IMR-90 (cell line): ENCODE results near the gene SYT2. TPM values are rescaled to one million over a fixed set of nuclear protein-coding genes. Genes with fewer than 3 reads are reported as not detected.

ENCODE experiments used
- ATAC-seq: fragments of 200-7000 bp; cut with Tn5 transposase; 2 replicates; pipeline ENCODE4 v1.9.1; 2020; ENCODE audit warnings: low read depth, mild to moderate bottlenecking, moderate library complexity
- BruUV-seq: library from RNA; stranded (reverse); fragments of 400-500 nt; replicated peaks from 2 replicates; lab custom pipeline; 2021; lab: Mats Ljungman, UMichigan
- CTCF ChIA-PET: fragments of 300-600 bp; formaldehyde crosslinking; extraction: SDS; loops from one replicate; lab custom pipeline; 2021; ENCODE audit warnings: antibody characterized with exemption; lab: Yijun Ruan, JAX
- POLR2A ChIA-PET: fragments of 300-600 bp; sonication (Branson Sonifier 250); formaldehyde crosslinking; loops from one replicate; lab custom pipeline; 2022; ENCODE audit warnings: antibody characterized with exemption; ENCODE audit not compliant: unreplicated experiment; lab: Charles Lee
- DNase-seq: peaks from one replicate; pipeline ENCODE4 v3.0.0; 2013
- H2AFZ ChIP-seq: replicated peaks from 2 replicates; pipeline ENCODE3; 2013; ENCODE audit warnings: low read length, mild to moderate bottlenecking; ENCODE audit not compliant: poor library complexity
- H2AK5ac ChIP-seq: 2 replicates; pipeline ENCODE4 v1.6.1; 2013; ENCODE audit warnings: low read depth, low read length, inconsistent platforms
- H2AK9ac ChIP-seq: replicated peaks from 2 replicates; pipeline ENCODE3; 2013; ENCODE audit warnings: mild to moderate bottlenecking, low read depth, low read length, moderate library complexity; ENCODE audit not compliant: poor library complexity
- H2BK120ac ChIP-seq: 2 replicates; pipeline ENCODE4 v1.6.1; 2013; ENCODE audit warnings: low read depth, low read length, inconsistent platforms
- H2BK15ac ChIP-seq: 3 replicates; pipeline ENCODE4 v1.6.1; 2013; ENCODE audit warnings: low read depth, low read length, inconsistent platforms
- H2BK20ac ChIP-seq: 2 replicates; pipeline ENCODE4 v1.6.1; 2013; ENCODE audit warnings: low read depth, mild to moderate bottlenecking, inconsistent platforms, low read length, moderate library complexity
- H2BK5ac ChIP-seq: 2 replicates; pipeline ENCODE4 v1.6.1; 2013; ENCODE audit warnings: mild to moderate bottlenecking, low read depth, low read length, inconsistent platforms; ENCODE audit not compliant: poor library complexity, severe bottlenecking
- H3K14ac ChIP-seq: replicated peaks from 2 replicates; pipeline ENCODE4 v1.6.1; 2013; ENCODE audit warnings: low read depth, low read length, inconsistent platforms
- H3K18ac ChIP-seq: 2 replicates; pipeline ENCODE4 v1.6.1; 2013; ENCODE audit warnings: low read depth, low read length, control low read depth
- H3K23ac ChIP-seq: 2 replicates; pipeline ENCODE4 v1.6.1; 2013; ENCODE audit warnings: low read depth, low read length, inconsistent platforms
- H3K27ac ChIP-seq: 2 replicates; pipeline ENCODE4 v1.5.1; 2013; ENCODE audit warnings: mild to moderate bottlenecking, control low read depth, low read length; ENCODE audit not compliant: insufficient read depth
- H3K27me3 ChIP-seq: 2 replicates; pipeline ENCODE4 v1.6.1; 2013; ENCODE audit warnings: low read length; ENCODE audit not compliant: control insufficient read depth, insufficient read depth
- H3K36me3 ChIP-seq: 2 replicates; pipeline ENCODE4 v1.6.1; 2013; ENCODE audit warnings: low read length, mixed read lengths; ENCODE audit not compliant: control insufficient read depth, insufficient read depth
- H3K4ac ChIP-seq: 2 replicates; pipeline ENCODE4 v1.6.1; 2013; ENCODE audit warnings: low read depth, low read length, inconsistent platforms
- H3K4me1 ChIP-seq: 2 replicates; pipeline ENCODE4 v1.6.1; 2013; ENCODE audit warnings: low read length, mixed read lengths; ENCODE audit not compliant: control insufficient read depth, insufficient read depth
- H3K4me2 ChIP-seq: 2 replicates; pipeline ENCODE4 v1.6.1; 2013; ENCODE audit warnings: low read depth, mild to moderate bottlenecking, control low read depth, low read length, moderate library complexity
- H3K4me3 ChIP-seq: 2 replicates; pipeline ENCODE4 v1.5.1; 2013; ENCODE audit warnings: low read depth, mild to moderate bottlenecking, control low read depth, low read length, moderate library complexity; ENCODE audit not compliant: insufficient read depth
- H3K56ac ChIP-seq: 2 replicates; pipeline ENCODE4 v1.6.1; 2013; ENCODE audit warnings: low read length, inconsistent platforms; ENCODE audit not compliant: insufficient read depth; ENCODE audit errors: extremely low read depth
- H3K79me1 ChIP-seq, 2 experiments: 2 replicates each; pipeline ENCODE4 v1.6.1; 2013; ENCODE audit warnings: low read length in 2 of 2, inconsistent platforms in 1 of 2, low read depth in 1 of 2
- H3K9ac ChIP-seq: 2 replicates; pipeline ENCODE4 v1.6.1; 2013; ENCODE audit warnings: low read depth, low read length, control low read depth
- H3K9me1 ChIP-seq: 2 replicates; pipeline ENCODE4 v1.6.1; 2013; ENCODE audit warnings: low read length, inconsistent platforms; ENCODE audit not compliant: insufficient read depth
- H3K9me3 ChIP-seq: 2 replicates; pipeline ENCODE4 v1.6.1; 2013; ENCODE audit warnings: low read length; ENCODE audit not compliant: control insufficient read depth, insufficient read depth
- H4K20me1 ChIP-seq: 2 replicates; pipeline ENCODE4 v1.6.1; 2013; ENCODE audit warnings: low read length, inconsistent platforms; ENCODE audit not compliant: insufficient read depth
- H4K5ac ChIP-seq: 2 replicates; pipeline ENCODE4 v1.6.1; 2013; ENCODE audit warnings: mild to moderate bottlenecking, low read depth, low read length, control low read depth
- H4K8ac ChIP-seq, 2 experiments: 2 replicates each; pipeline ENCODE4 v1.6.1; 2013; ENCODE audit warnings: low read depth in 2 of 2, low read length in 2 of 2, control low read depth in 1 of 2, inconsistent platforms in 1 of 2
- H4K91ac ChIP-seq: 2 replicates; pipeline ENCODE4 v1.6.1; 2013; ENCODE audit warnings: low read depth, low read length, inconsistent platforms; ENCODE audit not compliant: insufficient read depth
- BHLHE40 ChIP-seq: fragments of 150-350 bp; IDR thresholded peaks from 2 replicates; pipeline ENCODE4 v1.6.1; 2016; ENCODE audit warnings: mild to moderate bottlenecking, low read depth, low read length
- CEBPB ChIP-seq: IDR thresholded peaks from 2 replicates; pipeline ENCODE4 v1.6.1; 2012; ENCODE audit warnings: low read depth, low read length, improper control_type of control experiment
- CHD1 ChIP-seq: IDR thresholded peaks from 2 replicates; pipeline ENCODE4 v1.6.1; 2012; ENCODE audit warnings: low read depth, low read length, improper control_type of control experiment
- ELK1 ChIP-seq: fragments of 150-350 bp; IDR thresholded peaks from 2 replicates; pipeline ENCODE4 v1.6.1; 2016; ENCODE audit warnings: low read depth, mild to moderate bottlenecking, low read length, moderate library complexity, borderline replicate concordance
- FOS ChIP-seq: fragments of 150-350 bp; IDR thresholded peaks from 2 replicates; pipeline ENCODE4 v1.6.1; 2016; ENCODE audit warnings: low read depth, low read length
- MAFK ChIP-seq: IDR thresholded peaks from 2 replicates; pipeline ENCODE4 v1.6.1; 2012; ENCODE audit warnings: low read depth, low read length, improper control_type of control experiment
- MAZ ChIP-seq: IDR thresholded peaks from 2 replicates; pipeline ENCODE4 v1.6.1; 2012; ENCODE audit warnings: low read depth, mild to moderate bottlenecking, low read length, improper control_type of control experiment, moderate library complexity, borderline replicate concordance
- MXI1 ChIP-seq: IDR thresholded peaks from 2 replicates; pipeline ENCODE4 v1.6.1; 2012; ENCODE audit warnings: low read depth, mild to moderate bottlenecking, low read length, moderate library complexity, borderline replicate concordance
- NFE2L2 ChIP-seq: fragments of 150-350 bp; IDR thresholded peaks from 2 replicates; pipeline ENCODE4 v1.6.1; 2016; ENCODE audit warnings: low read depth, mild to moderate bottlenecking, low read length
- POLR2A ChIP-seq: IDR thresholded peaks from 2 replicates; pipeline ENCODE4 v1.6.1; 2012; ENCODE audit warnings: mild to moderate bottlenecking, low read depth, low read length
- RAD21 ChIP-seq: IDR thresholded peaks from 2 replicates; pipeline ENCODE4 v1.6.1; 2012; ENCODE audit warnings: low read length, improper control_type of control experiment
- RCOR1 ChIP-seq: IDR thresholded peaks from 2 replicates; pipeline ENCODE4 v1.6.1; 2012; ENCODE audit warnings: mild to moderate bottlenecking, low read length, improper control_type of control experiment; ENCODE audit not compliant: insufficient replicate concordance
- RFX5 ChIP-seq: IDR thresholded peaks from 2 replicates; pipeline ENCODE4 v1.8.0; 2012; ENCODE audit warnings: low read depth, mild to moderate bottlenecking, low read length, moderate library complexity
- SMC3 ChIP-seq: fragments of 150-350 bp; IDR thresholded peaks from 2 replicates; pipeline ENCODE4 v1.6.1; 2016; ENCODE audit warnings: low read depth, mild to moderate bottlenecking, antibody characterized with exemption, low read length, moderate library complexity
- USF2 ChIP-seq: fragments of 150-350 bp; IDR thresholded peaks from 2 replicates; pipeline ENCODE4 v1.6.1; 2017; ENCODE audit warnings: mild to moderate bottlenecking, antibody characterized with exemption, low read length, low read depth
- WGBS, 2 experiments: methylation state at CpG; one replicate each; pipeline versions ENCODE4 v1.1.5 to v1.1.7; 2013; ENCODE audit warnings: missing lambda C conversion rate in 2 of 2; ENCODE audit not compliant: insufficient read length in 1 of 2; ENCODE audit errors: extremely low coverage in 2 of 2; 5-methylcytosine and 5-hydroxymethylcytosine counted together
- dilution Hi-C: fragments of 300-500 bp; cut with HindIII; formaldehyde crosslinking; loops from one replicate; pipeline ENCODE4 v1.14.3; 2018; ENCODE audit warnings: low sequenced_read_pairs; ENCODE audit not compliant: unreplicated experiment
- in situ Hi-C: fragments of 300-500 bp; cut with MboI; formaldehyde crosslinking; loops from 3 replicates; pipeline ENCODE4 v1.14.3; 2019; ENCODE audit warnings: low sequenced_read_pairs, inconsistent platforms, mixed read lengths
- intact Hi-C: fragments of 100-400 bp; cut with micrococcal nuclease; formaldehyde crosslinking; loops from 2 replicates; pipeline ENCODE4 v1.10.0; 2022
- polyA plus RNA-seq, 3 experiments: library from polyadenylated mRNA; depleted of rRNA; stranded (reverse); fragments of >200 nt; gene quantifications; 2 replicates each; pipeline ENCODE4 v1.2.3, GENCODE V29; 2012; ENCODE audit warnings: low replicate concordance in 1 of 3
- total RNA-seq: library from RNA; depleted of rRNA; stranded (reverse); fragments of >200 nt; gene quantifications from 2 replicates; pipeline ENCODE4 v1.2.3, GENCODE V29; 2012
- TF ChIP-seq, protein P1 (sequence below): conservative IDR thresholded peaks from 2 replicates; pipeline ENCODE4 v1.5.1; 2012; ENCODE audit warnings: mild to moderate bottlenecking, low read depth, low read length, improper control_type of control experiment

Gene SYT2
- total and polyA plus RNA-seq, 2 of the 4 experiments (the other 2 are of a cell fraction): under 0.01 TPM

- H2AFZ ChIP-seq: no peak overlapping the region
- H3K23ac ChIP-seq: peak overlapping the region; percentile 33
- BruUV-seq: no TSS peak
- H2BK120ac ChIP-seq: peak overlapping the region; percentile 90
- peaks cover 28% of the 10 kb centered on the region for H3K4me1 ChIP-seq
- H4K8ac ChIP-seq: peak overlapping the region in 1 of 2 experiments; percentile 74; a peak in 2 of 4 replicates
- H4K20me1 ChIP-seq: no peaks in the 10 kb centered on the region
- no peak overlapping the region for H3K9ac ChIP-seq
- in situ Hi-C loops (loop anchor here (10.0 kb wide), 1 partner anchor 272 kb away; the partner anchor contains the start of genes PPP1R12B and UBE2T), dilution Hi-C loops (no loop called here), intact Hi-C loops (no loop called here)
- H3K56ac ChIP-seq: no peak overlapping the region
- DNase-seq (no peak), ATAC-seq (no peak)
- H3K14ac ChIP-seq: peak overlapping the region; percentile 53
- 0 out of 2 replicates have a peak overlapping the region, but pooled peaks have one; percentile 11 for H3K18ac ChIP-seq
- H3K4me2 ChIP-seq: no peak overlapping the region
- H2BK5ac ChIP-seq: no peak overlapping the region
- H3K27ac ChIP-seq: no peak overlapping the region
- H3K79me1 ChIP-seq: no peaks in the 10 kb centered on the region; a peak in 1 of 4 replicates
- H3K4ac ChIP-seq: peak overlapping the region; percentile 94
- WGBS, 2 experiments: 94% methylated on average over 8 of the region's 13 CpGs; no CpG with 5 or more reads in 1 of the 2 experiments
- peak overlapping the region; percentile 55 for H2AK9ac ChIP-seq
- peak overlapping the region; percentile 91 for H4K91ac ChIP-seq
- no peaks in the 10 kb centered on the region; the same call in 1 of the 2 replicates for H3K9me3 ChIP-seq
- H2BK15ac ChIP-seq: peak overlapping the region; percentile 81; the same call in 2 of the 3 replicates
- ChIA-PET CTCF (no interaction called here), POLR2A (no interaction called here)
- peak overlapping the region; percentile 93 for H2BK20ac ChIP-seq
- no peak overlapping the region for H4K5ac ChIP-seq
- no peaks in the 10 kb centered on the region for H3K27me3 ChIP-seq
- no peak overlapping the region for H3K4me3 ChIP-seq
- no peak for TF ChIP-seq POLR2A
- no peak for TF ChIP-seq CEBPB
- TF ChIP-seq RCOR1: no peak
- TF ChIP-seq MXI1: no peak
- no peak for TF ChIP-seq BHLHE40
- no peak for TF ChIP-seq MAZ
- TF ChIP-seq ELK1: no peak
- TF ChIP-seq MAFK: no peak
- TF ChIP-seq, protein P1, sequence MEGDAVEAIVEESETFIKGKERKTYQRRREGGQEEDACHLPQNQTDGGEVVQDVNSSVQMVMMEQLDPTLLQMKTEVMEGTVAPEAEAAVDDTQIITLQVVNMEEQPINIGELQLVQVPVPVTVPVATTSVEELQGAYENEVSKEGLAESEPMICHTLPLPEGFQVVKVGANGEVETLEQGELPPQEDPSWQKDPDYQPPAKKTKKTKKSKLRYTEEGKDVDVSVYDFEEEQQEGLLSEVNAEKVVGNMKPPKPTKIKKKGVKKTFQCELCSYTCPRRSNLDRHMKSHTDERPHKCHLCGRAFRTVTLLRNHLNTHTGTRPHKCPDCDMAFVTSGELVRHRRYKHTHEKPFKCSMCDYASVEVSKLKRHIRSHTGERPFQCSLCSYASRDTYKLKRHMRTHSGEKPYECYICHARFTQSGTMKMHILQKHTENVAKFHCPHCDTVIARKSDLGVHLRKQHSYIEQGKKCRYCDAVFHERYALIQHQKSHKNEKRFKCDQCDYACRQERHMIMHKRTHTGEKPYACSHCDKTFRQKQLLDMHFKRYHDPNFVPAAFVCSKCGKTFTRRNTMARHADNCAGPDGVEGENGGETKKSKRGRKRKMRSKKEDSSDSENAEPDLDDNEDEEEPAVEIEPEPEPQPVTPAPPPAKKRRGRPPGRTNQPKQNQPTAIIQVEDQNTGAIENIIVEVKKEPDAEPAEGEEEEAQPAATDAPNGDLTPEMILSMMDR: no peak
- TF ChIP-seq RFX5: no peak
- no peak for TF ChIP-seq CHD1
- no peak for TF ChIP-seq FOS
- no peak for TF ChIP-seq SMC3
- no peak for TF ChIP-seq USF2
- TF ChIP-seq NFE2L2: no peak
- TF ChIP-seq RAD21: no peak
- peak overlapping the region; percentile 100 for H2AK5ac ChIP-seq
- H3K9me1 ChIP-seq: peaks cover 28% of the 10 kb centered on the region
- no peaks in the 10 kb centered on the region for H3K36me3 ChIP-seq
These were observed 93.8 kb downstream of the SYT2 start for GRCh38 chr1:202616355-202616915.
